KG1 (cell line): ENCODE results near the gene A4GALT.

ENCODE experiments used
- DNase-seq: peaks from one replicate; lab custom pipeline; 2025; lab: John Stamatoyannopoulos, UW

A4GALT gene

DNA sequence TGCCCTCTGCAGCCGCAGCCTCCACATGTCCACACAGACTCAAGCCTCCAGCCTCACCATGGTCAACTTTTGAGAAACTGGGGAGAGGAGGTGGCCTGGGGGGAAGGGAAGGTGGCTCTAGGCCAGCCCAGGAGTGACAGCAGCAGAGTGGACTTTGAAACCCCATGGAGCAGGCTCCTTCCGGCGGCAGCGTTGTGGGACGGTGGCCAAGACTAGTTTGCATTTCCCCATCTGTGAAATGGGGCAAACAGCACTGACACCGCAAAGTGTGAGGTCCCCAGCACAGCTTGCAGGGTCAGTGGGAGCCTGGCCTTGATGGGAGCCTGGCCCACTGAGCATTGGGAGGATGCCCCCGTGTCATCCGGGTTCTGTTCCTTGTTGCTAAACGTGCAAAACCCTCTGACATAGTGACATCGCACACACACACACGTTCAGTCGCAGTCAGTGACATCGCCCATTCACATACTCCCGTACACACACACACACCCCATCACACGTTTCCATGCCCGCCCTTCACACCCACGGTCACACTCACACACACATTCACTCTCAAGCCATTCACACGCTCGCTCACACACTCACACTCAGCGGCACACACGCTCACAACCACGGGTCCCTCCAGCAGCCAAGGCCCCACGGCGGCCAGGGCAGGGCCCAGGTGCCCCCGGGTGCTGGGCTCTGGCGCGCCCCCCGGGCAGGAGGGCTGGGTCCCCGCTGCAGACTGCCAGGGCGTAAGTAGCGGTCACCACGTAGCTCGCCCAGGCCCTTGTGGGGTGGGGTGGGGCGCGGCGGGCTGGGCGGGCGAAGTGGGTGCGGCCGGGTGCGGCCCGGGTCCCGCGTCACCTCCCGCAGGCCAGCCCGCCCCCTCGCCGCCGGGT lies 72.1 kb downstream of the A4GALT start:
- no peak for DNase-seq

DNA sequence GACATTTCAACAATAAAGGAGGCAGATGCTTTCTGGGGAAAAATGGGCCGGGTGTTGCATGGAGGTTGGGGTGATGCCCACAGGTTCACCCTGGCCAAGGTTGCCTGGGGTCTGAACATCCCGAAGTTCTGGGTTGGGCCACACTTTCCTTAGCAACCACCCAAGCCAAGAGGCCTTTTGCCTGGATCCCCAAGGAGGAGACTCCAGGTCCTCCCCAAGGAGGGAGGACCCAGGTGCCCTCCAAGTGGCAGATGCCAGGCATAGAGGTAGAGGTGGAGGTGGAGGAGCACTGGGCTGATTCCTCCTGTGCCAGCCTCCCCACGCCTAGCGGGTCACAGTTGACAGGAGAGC lies 72.7 kb downstream of the A4GALT start:
- DNase-seq: no peak

DNA sequence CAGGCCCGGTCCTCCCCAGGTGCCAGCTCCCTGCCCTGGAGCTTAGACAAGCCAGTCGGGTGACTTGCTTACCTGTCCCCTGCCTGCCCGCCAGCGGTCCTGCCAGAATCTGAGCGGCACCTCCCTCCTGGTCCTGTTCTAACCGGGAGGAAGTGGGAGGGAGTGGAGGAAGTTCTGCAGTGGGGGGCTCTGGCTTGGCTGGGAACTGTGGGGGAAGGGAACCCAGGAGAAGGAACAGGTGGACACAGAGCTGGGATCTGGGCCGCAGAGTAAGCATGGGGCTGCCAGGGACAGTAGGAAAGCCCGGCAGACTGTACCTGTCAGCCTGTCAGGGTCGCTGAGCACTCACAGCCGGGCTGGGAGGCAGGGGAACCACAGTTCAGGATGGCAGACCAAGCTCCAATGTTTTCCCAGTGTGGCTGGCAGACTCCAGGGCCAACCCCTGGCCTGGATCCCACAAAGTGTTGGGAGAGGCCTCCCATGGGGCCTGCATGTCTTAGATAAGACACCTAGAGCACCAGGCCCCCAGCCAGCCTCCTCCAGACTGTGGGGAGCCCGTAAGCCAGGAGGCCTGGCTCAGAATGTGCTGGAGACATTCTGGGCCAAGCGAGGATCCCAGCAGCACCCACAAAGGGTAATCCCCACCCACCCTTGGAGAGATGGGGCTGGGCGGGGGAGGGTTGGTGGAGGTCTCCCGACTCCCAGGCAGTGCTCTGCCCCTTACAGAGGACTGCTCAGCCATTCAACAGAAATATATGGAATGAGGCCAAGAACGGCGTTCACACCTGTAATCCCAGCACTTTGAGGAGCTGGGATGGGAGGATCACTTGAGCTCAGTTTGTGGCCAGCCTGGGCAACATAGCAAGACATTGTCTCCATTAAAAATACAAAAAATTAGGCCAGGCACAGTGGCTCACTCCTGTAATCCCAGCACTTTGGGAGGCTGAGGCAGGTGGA lies 73.8 kb downstream of the A4GALT start:
- no peak for DNase-seq

DNA sequence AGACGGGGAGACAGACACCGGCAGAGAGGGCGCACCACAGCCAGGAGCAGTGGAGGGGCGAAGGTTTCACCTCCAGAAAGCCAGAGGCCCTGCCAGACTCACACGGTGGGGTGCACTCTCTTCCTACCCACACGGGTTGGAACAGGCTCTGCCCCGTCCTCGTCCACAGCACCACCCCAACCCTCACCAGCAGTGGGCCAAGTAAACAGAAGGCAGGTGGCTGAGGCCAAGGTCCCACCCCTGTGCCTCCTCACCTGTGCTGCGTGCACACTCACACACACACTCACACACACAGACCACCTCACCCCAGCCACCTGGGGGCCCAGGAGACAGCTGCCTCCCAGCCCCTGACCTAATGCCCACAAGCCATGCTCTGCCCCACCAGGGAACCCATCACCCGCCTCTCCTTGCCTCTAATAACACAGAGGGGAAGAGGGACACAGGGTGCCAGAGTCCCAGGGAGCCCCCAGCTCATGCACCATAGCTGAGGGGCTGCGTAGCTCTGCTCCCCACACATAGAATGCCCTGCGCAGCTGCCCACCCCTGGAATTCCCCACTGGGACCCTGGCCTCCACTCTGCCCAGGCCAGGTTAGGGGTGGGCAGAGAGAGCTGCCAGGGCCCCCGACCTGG lies 74.6 kb downstream of the A4GALT start:
- no peak for DNase-seq

DNA sequence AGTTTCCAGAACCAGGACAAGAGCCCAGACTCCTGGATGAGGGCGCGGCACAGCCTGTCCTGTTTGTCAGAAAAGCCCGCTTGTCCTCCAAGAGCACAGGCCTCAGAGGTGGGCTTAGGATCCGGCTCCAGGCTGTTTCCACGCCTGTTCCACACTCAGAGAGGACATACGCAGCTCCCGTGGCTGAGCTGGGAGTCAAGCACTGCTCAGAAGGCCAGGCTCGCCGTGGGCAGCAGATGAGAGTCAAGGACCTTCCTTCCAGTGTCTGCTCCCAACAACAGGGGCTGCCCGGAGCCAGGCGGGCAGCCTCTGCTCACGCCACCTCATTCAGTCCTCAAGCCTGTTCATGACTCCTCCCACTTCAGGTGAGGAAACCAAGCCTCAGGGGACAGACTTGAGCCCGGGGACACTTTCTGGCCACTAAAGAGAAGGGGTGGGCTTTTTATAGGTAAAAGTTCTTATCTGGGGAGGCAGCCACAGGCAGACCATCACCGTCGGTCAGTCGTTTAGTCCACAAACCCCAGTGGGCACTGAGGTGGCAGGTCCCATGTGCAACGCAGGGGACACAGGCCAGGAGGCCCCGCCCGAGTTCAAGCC lies 75.2 kb downstream of the A4GALT start:
- no peak for DNase-seq

DNA sequence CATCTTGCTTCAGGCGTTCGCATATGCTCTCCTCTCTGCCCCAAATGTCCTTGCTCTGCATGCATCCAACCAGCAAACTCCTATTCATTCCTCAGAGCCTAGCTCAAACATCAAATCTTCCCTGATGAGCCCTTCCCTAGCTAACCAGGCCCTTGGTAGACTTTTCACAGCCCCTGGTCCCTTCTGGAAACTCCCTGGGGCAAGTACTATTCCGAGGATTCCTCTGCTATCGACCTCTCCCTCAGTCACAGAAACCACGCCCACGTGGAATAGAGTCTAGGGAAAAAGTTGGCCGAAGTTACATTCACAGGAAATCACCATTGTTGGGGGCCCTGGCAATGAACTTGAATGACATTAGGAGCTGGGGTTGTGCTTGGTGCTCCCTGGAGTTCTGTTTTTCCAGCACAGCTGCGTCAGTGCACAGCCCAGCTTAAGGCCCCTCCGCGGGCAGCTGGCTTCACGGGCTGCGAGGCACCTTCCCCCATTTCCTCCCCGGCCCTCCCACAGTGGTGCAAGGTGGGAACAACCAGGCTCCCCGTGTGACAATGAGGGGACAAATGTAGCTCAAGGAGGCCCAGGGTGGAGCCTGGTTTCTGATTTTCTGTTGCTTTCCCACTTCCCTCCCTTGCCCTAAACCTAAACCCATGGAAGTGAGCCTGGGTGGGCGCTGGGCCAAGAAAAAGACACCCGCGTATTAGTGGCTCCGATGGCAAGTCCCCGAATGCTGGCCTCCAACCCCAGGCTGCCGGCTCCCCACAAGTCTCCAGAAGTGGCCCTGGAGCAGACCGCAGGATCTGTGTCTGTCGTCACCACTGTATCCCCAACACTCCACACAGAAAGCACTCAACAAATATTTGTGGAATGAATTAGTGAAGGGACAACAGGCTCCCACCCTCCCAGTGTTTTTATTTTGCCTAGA lies 76.0 kb downstream of the A4GALT start:
- DNase-seq: no peak

DNA sequence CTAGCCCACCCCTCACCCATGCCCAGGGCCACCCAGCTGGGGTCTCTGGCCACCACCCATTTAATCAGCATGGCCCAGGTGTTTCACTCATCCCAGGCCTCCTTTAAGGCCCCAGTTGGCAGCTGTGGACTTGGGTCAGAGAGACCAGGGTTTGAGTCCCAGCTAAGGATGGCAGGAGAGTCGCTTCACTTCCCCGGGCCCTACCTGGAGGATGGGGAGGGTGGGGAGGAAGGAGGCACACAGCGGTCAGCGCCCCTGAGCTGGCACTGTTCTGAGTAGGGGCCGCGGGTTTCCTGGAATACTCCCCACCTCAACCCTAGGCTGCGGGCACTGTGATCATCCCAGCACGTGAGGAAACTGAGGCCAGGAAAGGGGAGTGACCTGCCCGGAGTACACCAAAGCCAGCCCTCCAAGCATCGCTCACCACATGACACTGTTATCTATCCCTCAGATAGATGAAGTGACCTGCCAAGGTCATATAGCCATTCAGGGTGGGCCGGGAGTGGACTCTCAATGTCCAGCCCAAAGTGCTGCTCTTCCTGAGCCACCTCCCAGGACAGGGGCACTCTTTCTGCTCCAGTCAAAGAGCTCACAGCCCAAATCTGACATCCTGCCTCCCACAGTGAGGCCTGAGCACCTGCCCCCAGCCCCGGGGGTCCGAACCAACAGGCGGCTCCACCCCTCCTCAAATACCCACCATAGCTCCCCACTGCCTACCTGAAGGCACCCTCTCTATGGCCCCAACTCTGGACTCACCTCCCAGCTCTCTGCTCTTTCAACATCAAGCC lies 76.8 kb downstream of the A4GALT start:
- DNase-seq: no peak

DNA sequence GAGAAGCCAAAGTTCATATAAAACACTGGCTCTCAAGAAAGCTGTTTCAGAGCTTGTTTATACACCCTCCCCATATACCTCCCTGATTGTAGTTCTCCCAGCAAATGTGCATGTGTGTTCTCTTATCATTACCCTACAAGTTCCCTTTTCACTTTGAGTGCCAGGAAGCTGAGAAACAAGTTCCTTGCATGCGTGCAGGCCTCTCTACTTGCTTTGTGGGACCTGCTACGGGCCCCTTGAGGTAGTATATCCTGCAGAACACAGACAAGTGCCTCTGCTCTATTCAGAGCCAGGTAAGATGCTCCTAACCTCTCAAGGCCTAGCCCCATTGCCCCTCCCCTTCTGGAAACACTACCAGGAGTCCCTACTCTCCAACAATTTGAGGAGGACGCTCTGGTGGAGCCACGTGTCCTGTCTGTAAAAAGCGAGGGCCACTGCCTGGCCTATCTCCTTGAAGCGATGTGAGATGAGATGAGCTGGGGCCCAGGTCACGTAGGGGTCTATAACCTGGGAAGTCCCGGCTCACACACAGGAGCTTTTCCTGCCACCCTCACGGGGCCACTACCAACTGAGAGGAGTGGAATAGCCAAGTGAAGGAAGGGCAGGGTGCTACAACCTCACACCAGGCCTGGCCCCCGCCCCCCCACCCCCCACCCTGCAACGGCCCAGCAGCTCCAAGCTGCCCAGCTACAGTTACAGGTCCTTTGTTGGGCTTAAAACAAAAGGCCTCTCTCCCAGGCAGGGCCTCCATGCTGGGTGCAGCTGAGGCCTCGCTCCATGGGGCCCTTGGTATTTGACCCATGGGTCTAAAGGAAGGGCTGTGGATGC lies 77.7 kb downstream of the A4GALT start:
- no peak for DNase-seq
